Bronchial epithelial cell (primary cell): ENCODE results near the gene HSD3B2. TPM values are rescaled to one million over a fixed set of nuclear protein-coding genes. Genes with fewer than 3 reads are reported as not detected.

Experiments
- DNase-seq: peaks from one replicate; pipeline ENCODE4 v3.0.0-alpha.2; 2010; ENCODE audit warnings: low read depth
- FAIRE-seq: peaks from 2 replicates; lab custom pipeline; 2011; peaks lifted over from hg19 to GRCh38; lab: Jason Lieb, UNC
- H3K27me3 ChIP-seq: 2 replicates; pipeline ENCODE4 v1.5.1; 2011; ENCODE audit warnings: low read length; ENCODE audit not compliant: control insufficient read depth, insufficient read depth
- H3K36me3 ChIP-seq: 2 replicates; pipeline ENCODE4 v1.5.1; 2011; ENCODE audit warnings: low read length; ENCODE audit not compliant: control insufficient read depth, insufficient read depth
- H3K4me3 ChIP-seq: 2 replicates; pipeline ENCODE4 v1.5.1; 2011; ENCODE audit warnings: mild to moderate bottlenecking, low read depth, low read length, control low read depth
- total RNA-seq: library from RNA; depleted of rRNA; stranded (reverse); fragments of >200 nt; gene quantifications from 2 replicates; pipeline ENCODE4 v1.2.1, GENCODE V29; 2014
- TF ChIP-seq, protein P1 (sequence below): IDR thresholded peaks from 2 replicates; pipeline ENCODE4 v1.5.1; 2011; ENCODE audit warnings: mild to moderate bottlenecking, moderate library complexity, low read length, control low read depth, inconsistent platforms; ENCODE audit not compliant: insufficient read depth, severe bottlenecking

HSD3B2 gene
- total RNA-seq, 1 donor from 2014 or later: not detected

- FAIRE-seq: no peak
- no peak for DNase-seq
- Histone ChIP-seq H3K27me3 (no peaks in the 10 kb centered on the region), H3K4me3 (no peak overlapping the region), H3K36me3 (no peaks in the 10 kb centered on the region)
- TF ChIP-seq, protein P1, sequence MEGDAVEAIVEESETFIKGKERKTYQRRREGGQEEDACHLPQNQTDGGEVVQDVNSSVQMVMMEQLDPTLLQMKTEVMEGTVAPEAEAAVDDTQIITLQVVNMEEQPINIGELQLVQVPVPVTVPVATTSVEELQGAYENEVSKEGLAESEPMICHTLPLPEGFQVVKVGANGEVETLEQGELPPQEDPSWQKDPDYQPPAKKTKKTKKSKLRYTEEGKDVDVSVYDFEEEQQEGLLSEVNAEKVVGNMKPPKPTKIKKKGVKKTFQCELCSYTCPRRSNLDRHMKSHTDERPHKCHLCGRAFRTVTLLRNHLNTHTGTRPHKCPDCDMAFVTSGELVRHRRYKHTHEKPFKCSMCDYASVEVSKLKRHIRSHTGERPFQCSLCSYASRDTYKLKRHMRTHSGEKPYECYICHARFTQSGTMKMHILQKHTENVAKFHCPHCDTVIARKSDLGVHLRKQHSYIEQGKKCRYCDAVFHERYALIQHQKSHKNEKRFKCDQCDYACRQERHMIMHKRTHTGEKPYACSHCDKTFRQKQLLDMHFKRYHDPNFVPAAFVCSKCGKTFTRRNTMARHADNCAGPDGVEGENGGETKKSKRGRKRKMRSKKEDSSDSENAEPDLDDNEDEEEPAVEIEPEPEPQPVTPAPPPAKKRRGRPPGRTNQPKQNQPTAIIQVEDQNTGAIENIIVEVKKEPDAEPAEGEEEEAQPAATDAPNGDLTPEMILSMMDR: no peak
Observed at GRCh38 chr1:119446321-119446720, 31.4 kb downstream of the HSD3B2 start.

GRCh38 chr1:119447344-119448126, 32.6 kb downstream of the HSD3B2 start:
- H3K4me3 ChIP-seq: no peak overlapping the region
- no peak for FAIRE-seq
- no peak for DNase-seq
- H3K27me3 ChIP-seq: no peaks in the 10 kb centered on the region
- TF ChIP-seq, protein P1: no peak
- no peaks in the 10 kb centered on the region for H3K36me3 ChIP-seq

GRCh38 chr1:119448127-119448511, 33.2 kb downstream of the HSD3B2 start:
- Histone ChIP-seq H3K27me3 (no peaks in the 10 kb centered on the region), H3K4me3 (no peak overlapping the region), H3K36me3 (no peaks in the 10 kb centered on the region)
- TF ChIP-seq, protein P1: peak; percentile 26
- FAIRE-seq (no peak), DNase-seq (no peak)

DNA sequence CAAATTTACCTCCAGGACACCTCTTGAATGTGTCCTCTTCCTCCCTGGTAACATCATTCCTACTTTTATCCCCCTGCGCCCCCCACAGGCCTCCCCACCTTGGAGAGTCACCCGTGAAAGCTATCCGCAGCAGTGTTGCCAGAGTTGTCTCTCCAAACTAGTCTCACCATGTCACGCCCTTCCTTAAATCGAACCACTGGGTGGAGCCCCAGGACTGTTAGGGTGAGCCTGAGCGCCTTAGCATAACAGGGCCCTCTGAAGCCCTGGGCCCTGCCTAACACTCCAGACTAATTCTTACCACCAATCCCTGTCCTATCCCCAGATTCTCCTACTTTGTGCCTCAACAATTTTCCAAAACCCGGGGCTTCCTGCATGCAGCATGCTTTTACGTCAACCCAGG, 35.0 kb downstream of the HSD3B2 start:
- Histone ChIP-seq H3K4me3 (no peak overlapping the region), H3K27me3 (no peaks in the 10 kb centered on the region), H3K36me3 (no peaks in the 10 kb centered on the region)
- FAIRE-seq: no peak
- no peak for DNase-seq
- TF ChIP-seq, protein P1: peak; percentile 22

GRCh38 chr1:119451158-119451557, 36.2 kb downstream of the HSD3B2 start:
- no peaks in the 10 kb centered on the region for H3K27me3 ChIP-seq
- no peak for DNase-seq
- H3K36me3 ChIP-seq: no peaks in the 10 kb centered on the region
- no peak overlapping the region for H3K4me3 ChIP-seq
- TF ChIP-seq, protein P1: no peak
- no peak for FAIRE-seq
